ENCODE data around the gene FOXO3B.
"Not testable (repeated sequence)": the region's sequence is repeated elsewhere in the genome, so short reads cannot be mapped to it uniquely, and the experiment has no call there.

The FOXO3B gene

DNA sequence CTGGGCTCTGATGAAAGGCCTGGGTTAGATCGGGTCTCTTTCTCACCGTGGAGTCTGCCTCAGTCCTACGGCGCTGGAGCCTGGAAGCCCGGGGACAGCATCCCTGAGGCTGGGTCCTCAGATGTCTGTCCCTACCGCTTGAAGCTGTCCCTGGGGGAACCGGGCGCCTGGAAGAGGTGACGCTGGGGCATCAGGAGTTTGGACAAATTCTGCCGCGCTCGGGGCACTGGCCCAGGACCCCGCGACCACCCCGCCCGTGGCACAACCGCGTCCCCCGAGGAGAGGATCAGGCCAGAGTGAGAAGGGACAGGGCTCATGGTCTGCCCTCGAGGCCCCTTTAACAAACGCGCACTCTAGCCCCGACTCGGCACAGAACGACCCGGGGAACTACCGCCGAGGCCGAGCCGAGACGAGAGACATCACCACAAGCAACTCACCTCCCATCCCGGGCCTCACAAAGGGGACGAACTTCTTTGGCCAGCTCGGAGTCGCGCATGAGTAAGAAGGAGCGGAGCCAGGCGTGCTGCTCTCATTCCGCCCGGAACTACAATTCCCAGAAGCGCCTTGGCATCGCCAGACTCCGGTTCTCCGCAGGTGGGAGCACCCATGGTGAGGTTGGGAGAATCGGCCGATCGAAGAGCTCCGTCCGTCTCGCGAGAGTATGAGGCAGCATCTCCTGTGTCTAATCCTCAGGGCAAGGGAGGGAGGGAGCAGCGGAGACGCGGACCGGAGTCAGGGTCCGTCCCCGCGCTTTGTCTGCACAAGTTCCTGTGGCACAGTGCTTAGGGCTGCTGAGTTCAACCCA is at the start of gene FOXO3B:
TSS of gene FOXO3B (minus strand) at position 548 of the 805 bp plus-strand sequence. CDS start 663 bp downstream, outside the sequence.
- peak; percentile 93 for DNase-seq (ENCODE audit: low read depth)

DNA sequence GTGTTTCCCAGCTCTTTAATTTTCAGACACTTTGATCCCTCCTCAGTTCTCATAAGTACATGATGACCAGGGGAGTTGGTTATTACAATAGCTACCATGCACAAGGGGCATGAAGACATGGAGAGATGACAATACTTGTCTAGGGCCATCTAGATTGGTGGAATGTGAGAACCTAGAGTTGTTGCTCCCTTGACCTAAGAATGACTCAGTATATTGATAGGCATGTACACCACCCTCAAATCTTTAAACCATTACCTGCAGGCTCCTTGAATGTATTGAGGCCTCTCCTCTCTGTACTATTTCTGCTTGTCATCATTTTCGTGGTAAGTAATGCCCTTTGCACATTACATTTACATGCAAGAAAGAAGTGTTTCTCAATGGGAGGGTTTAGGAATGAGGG is 41.4 kb upstream of the FOXO3B start:
- DNase-seq (ENCODE audit: low read depth), result not testable (repeated sequence)

DNA sequence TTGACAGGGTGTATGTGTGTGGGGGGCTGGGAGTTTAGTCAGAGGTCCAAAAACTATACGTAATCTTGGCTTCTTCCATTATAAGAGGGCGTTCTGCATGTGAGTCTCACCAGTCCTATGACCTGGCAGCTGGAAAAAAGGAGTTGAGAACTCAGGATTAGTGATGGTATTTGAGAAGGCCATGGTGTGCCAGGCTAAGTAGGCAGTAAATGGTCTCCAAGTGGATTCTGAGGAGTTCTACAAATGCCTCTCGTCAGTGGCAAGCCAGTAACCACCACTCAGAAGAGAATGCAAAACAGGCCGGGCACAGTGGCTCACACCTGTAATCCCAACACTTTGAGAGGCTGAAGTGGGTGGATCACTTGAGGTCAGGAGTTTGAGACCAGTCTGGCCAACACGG is 40.5 kb upstream of the FOXO3B start:
- not testable (repeated sequence) for DNase-seq (ENCODE audit: low read depth)

DNA sequence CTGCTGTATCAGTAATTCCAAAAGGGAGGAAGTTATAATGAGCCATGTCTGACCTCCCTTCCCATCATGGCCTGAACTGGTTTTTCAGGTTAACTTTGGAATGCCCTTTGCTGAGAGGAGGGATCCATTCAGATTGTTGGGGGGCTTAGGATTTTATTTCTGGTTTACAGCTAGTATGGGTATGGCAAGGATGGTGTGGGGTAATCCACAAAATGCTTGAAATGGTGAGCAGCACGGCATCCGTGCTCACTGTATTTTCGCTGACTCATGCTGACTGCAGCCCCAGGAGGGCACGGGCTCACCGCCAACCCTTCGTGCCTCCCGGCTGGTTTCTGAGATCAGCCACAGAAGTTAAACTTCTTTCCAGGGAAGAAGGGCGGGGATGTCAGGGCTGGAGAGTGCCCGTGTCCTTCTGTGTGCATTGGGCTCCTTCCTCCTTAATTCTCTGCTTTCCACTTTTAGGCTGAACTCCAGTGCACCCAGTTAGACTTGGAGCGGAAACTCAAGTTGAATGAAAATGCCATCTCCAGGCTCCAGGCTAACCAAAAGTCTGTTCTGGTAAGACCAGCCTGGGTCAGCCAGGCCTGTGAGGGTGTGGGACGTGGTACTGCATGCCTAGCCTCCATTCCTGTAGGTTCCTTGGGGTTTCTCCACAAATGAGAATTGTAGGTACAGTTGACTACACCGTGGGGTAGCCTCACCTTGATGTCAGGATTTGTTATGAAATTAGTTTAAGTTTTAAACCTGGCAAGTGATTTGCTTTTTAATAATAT is 39.8 kb upstream of the FOXO3B start:
- not testable (repeated sequence) for DNase-seq (ENCODE audit: low read depth)

DNA sequence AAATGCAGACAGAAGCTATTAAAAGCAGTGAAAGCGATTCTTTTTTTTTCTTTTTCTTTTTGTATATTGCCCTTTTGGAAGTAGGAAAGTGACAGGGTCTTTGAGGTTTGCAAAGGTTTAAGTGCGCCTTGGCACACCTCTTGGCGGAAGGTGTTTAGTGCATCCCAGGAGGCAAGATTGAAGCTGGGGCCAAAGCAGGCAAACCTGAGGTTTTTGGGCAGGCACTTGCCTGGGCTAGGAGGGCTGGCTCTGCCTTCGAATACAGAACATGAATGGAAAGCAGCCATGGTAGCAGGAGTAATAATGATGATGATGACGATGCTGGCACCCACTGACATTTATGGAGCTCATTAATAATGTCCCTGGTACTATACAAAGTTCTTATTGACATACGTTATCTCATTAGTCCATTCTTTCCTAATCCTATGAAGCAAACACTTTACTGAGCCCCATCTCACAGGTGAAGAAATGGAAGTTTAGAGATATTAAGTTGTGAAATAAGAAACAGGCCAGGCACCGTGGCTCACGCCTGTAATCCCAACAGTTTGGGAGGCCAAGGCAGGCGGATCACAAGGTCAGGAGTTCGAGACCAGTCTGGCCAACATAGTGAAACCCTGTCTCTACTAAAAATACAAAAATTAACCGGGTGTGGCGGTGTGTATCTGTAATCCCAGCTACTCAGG is 37.5 kb upstream of the FOXO3B start:
- DNase-seq (ENCODE audit: low read depth), result not testable (repeated sequence)

DNA sequence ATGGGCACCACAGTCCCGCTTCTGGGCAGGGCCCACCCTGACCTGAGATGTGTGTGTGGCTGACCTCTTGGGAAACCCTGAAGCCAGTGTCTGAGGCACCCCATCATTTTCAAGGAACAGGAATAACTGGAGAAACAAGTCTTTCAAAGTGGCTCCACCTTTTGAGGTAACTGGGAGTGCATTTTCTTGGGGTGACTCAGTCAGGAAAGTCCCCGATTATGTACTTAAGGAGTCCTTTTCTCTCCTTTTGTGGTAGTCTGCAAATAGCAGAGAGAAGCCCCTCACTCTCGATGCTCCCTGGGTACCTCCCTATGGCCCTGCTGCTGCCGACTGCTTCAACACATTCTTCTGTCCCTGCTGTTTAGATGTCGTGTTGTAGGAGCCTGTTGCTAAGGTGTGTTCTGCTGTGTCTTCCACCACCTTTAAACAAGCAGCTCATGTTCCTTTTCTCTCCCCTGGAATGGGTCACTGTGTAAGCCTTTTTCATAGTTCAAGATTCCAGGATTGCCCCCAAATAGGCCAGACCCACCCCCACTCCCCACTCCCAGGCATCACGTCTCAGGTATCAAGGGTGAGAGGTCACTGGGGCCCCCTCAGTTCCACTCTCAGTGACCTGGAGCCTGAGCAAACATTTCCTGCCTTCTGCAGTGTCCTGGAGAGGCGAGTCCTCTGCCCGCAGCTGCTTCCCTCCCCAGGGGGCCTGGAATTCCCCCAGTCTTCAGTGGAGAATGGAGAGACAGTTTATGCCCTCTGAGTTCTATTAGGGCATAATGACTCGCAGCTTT is 36.7 kb upstream of the FOXO3B start:
- DNase-seq (ENCODE audit: low read depth), result peak; percentile 47

DNA sequence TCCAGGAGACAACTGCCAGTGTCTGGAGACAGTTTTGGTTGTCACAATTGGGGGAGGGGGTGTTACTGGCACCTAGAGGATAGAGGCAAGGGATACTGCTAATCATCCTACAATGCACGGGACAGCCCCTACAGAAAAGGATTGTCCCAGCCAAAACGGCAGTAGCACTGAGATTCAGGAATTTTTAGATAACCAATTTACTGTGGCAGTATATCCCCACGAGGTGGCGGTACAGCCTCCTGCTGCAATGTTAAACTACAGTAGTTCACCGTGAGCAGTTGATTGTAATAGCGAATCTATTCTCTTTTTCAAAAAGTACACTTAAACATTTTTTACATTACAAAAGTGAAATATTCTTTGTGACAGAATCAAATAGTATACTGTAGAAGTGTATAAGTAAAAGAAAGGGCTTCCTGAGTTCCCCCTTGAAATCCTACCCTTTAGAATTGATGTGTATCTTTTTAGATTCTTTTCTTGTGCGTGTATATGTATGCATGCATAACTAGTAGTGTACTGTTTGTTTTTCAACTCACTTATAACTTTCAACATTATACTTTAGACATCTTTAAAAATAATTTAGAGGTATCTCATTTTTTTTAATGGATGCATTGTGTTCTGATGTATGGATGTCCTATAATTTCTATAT is 30.4 kb upstream of the FOXO3B start:
- DNase-seq (ENCODE audit: low read depth), result peak; percentile 48

DNA sequence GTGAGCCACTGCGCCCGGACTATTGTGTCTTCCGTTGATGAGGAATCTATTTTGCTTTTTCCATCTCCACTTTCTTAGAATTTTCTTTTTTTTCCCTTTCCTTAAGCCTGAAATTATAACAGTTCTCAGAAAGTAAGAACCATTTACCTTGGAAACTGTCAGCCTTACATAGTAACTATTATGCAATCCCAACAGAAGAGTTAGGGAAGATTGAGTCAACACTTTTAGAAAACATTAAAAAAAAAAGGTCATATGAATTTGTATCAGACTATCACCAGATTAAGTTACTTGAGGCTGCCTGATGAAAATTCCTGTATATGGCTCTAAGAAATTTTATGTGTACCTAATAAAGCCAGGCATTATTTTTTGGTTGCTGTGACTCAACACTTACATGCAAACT is 26.1 kb upstream of the FOXO3B start:
- peak; percentile 15 for DNase-seq (ENCODE audit: low read depth)

DNA sequence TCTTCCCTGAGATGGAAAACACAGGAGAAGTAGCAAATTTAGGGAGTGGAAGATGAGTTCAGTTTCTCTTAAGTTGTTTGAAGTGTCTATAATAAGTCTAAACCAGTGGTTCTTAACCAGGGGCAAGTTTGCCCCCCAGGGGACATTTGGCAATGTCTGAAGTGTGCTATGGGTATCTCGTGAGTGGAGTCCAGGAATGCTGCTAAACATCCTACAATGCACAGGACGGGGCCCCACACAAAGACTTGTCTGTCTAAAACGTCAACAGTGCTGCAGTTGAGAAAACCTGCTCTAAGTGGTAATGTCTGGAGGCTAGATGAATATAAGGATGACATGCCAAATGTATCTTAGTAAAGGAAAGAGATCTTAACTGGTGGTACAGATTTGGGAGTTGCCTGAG is 23.8 kb upstream of the FOXO3B start:
- DNase-seq (ENCODE audit: low read depth), result not testable (repeated sequence)

DNA sequence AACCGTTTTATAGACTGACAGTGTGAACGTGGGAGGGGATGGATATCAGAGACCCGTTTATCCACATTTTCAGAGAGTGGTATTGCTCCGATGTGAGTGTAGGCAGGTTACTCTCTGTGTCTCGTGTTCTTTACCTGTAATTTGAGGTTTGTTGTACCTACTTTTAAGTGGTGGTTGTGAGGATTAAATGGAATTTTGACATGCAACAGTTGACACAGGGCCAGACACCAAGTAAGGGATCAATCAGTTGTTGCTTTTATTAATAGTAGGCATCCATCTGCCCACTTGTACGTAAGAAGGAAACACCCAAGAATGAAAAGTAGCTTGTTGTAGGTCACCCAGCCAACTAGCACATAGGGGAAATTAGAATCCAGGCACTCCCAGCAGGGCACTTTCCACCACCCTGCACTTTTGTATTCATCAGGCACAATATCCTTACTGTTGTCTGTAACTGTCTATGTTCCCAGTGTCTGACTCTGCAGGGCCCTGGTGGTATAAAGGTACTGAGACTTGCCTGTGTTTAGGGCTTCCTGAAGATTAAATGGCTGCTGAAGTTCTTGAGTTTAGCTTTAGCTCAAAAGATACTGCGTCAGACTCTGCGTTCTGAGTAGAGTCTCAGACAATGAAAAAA is 16.5 kb upstream of the FOXO3B start:
- not testable (repeated sequence) for DNase-seq (ENCODE audit: low read depth)

DNA sequence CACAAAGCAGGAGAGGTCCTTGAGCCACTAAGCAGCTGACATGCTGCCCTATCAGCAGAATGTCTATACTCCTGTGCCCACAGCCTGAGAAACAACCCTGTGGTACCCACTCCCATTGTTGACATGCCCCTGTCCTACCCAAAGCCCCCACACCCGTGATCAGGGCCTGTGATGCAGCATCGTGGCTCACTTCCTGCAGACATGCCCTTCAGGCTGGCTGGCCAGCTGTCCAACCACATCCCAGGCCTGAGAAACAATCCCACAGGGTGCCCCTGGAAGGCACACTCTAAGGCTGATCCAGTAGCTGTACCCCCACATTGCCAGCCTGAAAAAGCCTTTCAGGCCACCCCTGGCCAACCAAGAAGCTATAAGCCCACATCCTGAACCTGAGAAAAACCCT is 13.0 kb upstream of the FOXO3B start:
- DNase-seq (ENCODE audit: low read depth), result not testable (repeated sequence)

DNA sequence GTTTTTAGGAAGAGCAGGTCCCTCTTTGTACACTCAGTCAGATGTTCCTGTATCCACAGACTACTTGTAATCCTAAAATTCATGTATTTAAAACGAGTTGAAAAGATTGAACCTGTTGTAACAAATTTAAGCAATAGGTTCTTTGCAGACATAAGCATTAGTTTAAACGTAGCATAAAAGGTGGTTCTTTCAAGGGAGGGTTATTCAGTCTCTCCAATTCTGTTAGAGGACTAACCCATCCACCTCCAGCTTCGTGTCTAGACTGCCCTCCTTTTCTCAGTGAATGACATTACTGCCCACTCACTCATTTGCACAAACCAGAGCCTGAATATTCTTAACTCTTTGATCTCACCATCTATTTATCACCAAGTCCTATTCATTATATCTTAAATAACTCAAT is 554 bp upstream of the FOXO3B start:
- not testable (repeated sequence) for DNase-seq (ENCODE audit: low read depth)

DNA sequence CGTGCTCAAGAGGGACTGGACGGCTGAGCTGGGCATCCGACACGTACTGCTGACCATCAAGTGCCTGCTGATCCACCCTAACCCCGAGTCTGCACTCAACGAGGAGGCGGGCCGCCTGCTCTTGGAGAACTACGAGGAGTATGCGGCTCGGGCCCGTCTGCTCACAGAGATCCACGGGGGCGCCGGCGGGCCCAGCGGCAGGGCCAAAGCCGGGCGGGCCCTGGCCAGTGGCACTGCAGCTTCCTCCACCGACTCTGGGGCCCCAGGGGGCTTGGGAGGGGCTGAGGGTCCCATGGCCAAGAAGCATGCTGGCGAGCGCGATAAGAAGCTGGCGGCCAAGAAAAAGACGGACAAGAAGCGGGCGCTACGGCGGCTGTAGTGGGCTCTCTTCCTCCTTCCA is 4.7 kb downstream of the FOXO3B start:
- DNase-seq (ENCODE audit: low read depth), result not testable (repeated sequence)

DNA sequence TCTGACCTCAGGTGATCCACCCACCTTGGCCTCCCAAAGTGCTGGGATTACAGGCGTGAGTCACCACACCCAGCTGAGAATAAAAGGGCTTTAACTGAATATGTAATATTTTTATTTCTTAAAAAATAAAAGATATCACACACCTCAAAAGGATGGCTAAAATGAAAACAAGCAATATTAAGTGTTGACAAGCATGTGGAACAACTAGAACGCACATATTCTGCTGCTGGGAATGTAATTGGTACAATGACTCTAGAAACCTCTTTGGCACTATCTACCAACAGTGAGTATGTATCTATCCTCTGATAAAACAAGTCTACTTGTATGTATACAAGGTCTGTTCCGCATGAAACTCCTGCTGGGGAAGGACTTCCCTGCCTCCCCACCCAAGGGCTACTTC is 5.2 kb downstream of the FOXO3B start:
- DNase-seq (ENCODE audit: low read depth), result not testable (repeated sequence)

DNA sequence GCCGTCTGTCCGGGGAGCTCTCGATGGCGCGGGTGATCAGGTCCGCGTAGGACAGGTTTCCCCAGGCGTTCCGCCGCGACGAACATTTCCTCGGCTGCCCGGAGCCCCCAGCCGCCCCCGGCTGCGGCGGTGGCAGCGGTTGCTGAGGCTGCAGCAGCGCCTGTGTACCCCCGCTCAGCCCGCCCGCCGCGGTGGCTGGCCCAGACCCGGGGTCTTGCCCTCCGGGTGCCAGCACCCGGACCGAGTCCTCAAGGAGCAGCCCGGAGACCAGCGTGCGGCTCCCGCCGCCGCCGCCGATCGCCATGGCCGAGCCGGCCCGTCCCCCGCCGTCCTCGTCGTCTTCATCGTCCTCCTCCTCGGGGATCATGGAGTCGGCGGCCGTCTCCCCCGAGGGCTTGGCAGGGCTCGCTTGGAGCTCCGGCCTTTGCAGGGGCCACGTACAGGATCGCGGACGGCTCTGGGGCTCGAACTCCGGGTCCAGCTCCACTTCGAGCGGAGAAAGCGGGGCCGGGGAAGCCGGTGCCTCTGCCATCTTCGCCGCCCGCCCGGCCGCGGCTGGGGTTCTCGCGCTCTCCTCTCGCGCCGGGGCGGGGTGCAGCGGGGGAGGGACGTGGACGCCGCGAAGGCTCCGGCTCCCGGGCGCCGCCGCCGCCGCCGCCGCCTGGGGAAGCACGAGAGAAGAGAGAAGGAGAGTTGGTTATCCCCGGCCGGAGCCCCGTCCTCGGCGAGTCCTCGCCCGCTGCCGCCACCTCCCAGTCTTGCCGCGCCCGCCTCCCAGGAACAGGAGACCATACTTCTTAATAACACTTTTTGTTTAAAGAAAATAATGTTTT is 9.5 kb downstream of the FOXO3B start:
- not testable (repeated sequence) for DNase-seq (ENCODE audit: low read depth)

DNA sequence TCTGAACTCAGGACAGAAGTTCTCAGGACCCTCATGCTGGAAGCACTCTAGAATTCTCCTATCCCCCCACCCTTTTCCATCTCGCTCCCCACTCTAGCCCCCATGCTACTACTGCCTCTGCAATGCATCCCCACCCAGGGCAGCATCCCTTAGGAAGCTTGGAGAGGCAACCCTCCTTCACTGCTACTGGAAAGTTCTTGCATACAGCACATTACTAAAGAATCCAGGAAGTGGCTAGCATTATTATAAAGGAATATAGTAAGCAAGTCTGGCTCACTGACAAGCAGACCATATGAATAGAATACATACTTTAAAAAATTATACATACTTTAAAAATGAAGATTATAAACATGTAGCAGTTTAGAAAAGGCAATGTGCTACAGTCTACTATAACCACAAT is 13.5 kb downstream of the FOXO3B start:
- DNase-seq (ENCODE audit: low read depth), result not testable (repeated sequence)

DNA sequence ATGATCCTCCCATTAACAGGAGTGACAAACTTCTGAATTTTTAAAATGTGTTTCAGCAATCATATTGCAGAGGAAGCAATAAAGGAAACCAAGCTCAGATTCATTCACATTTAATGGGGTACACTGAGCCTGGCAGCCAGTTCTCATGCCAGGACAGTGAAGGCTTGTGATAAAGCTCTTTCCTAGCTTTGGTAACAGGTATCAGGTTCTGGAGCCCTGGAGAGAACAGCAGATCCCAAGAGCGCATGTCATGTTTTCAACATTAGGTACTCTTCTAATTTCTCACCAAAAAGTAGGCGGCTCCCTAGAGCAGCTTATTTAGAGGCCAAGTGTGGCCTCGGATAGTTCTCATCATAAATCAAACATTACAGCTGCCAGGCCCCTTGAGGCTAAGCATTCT is 14.6 kb downstream of the FOXO3B start:
- DNase-seq (ENCODE audit: low read depth), result not testable (repeated sequence)

DNA sequence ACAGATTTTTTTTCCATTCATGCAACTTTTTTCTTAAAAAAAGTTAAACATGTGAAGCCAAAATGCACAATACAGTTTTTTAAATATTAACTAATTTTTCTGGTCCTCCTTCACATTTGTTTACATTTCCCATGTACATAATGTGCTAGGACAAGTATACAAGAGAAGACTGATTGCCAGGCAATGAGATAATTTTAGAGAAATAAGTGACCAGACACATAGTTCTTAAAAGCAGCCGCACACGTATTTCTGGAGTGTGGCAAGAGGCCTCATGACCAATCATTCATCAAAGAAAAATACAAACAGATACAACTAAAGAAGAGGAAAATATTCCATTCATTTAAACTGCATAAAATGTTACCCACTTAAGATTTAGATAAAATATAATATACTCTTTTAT is 15.8 kb downstream of the FOXO3B start:
- DNase-seq (ENCODE audit: low read depth), result not testable (repeated sequence)

DNA sequence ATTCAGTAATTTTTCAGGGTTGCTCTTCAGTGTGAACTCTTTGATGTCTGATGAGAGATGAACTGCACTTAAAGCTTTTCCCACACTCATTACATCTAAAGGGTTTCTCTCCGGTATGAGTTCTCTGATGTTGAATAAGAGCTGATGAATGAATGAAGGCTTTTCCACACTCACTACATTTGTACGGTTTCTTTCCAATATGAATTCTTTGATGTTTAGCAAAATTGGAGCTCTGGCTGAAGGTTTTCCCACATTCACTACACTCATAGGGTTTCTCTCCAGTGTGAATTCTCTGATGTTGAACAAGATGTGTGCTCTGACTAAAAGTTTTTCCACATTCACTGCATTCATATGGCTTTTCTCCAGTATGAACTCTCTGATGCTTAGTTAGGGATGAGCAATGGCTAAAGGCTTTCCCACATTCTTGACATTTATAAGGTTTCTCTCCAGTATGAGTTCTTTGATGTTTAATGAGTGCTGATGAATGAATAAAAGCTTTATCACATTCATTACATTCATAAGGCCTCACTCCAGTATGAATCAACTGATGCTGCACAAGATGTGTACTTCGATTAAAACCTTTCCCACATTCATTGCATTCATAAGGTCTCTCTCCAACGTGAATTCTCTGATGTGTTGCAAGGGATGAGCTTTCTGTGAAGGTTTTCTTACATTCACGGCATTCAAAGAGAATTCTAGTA is 20.0 kb downstream of the FOXO3B start:
- not testable (repeated sequence) for DNase-seq (ENCODE audit: low read depth)

Measured in iris pigment epithelial cell (primary cell).